HepG2 (cell line): Measurements from ENCODE around the gene RTCA. TPM values are rescaled to one million over a fixed set of nuclear protein-coding genes. Genes with fewer than 3 reads are reported as not detected.

Experiments
- ATAC-seq: fragments of 200-7000 bp; cut with Tn5 transposase; 3 replicates; pipeline ENCODE4 v1.9.1; 2020; ENCODE audit warnings: mild to moderate bottlenecking, moderate library complexity
- BruUV-seq: library from RNA; stranded (reverse); fragments of 400-500 nt; replicated peaks from 2 replicates; lab custom pipeline; 2021; lab: Mats Ljungman, UMichigan
- CTCF ChIA-PET: fragments of 300-600 bp; formaldehyde crosslinking; extraction: SDS; loops from one replicate; lab custom pipeline; 2021; ENCODE audit warnings: low total read pairs, inconsistent platforms, low intra/inter-chr PET ratio; lab: Yijun Ruan, JAX
- POLR2A ChIA-PET: fragments of 350-600 bp; sonication (Branson Sonifier 250); formaldehyde crosslinking; loops from one replicate; lab custom pipeline; 2020; ENCODE audit warnings: antibody characterized with exemption, inconsistent platforms; lab: Yijun Ruan, JAX
- DNase-seq: peaks from one replicate; pipeline ENCODE4 v3.0.0-alpha.2; 2015; ENCODE audit warnings: low spot score
- FAIRE-seq: peaks from 3 replicates; lab custom pipeline; 2011; peaks lifted over from hg19 to GRCh38; lab: Jason Lieb, UNC
- H2AFZ ChIP-seq: one replicate; pipeline ENCODE4 v1.6.1; 2011; ENCODE audit warnings: low read length, inconsistent platforms
- H3K27ac ChIP-seq: fragments of 300-600 bp; 3 replicates; pipeline ENCODE4 v1.8.0; 2011; ENCODE audit warnings: mixed run types, mild to moderate bottlenecking, mixed read lengths, low read length, inconsistent platforms; ENCODE audit not compliant: insufficient read depth; ENCODE audit errors: extremely low read length
- H3K27me3 ChIP-seq, 2 experiments: fragments of 200-600 bp in 1 of 2; 2 replicates in 1 of 2; 3 replicates in 1 of 2; pipeline versions ENCODE4 v1.6.0 to v1.8.0; 2011; ENCODE audit warnings: low read length in 2 of 2, mild to moderate bottlenecking in 2 of 2, moderate library complexity in 2 of 2, inconsistent platforms in 1 of 2; ENCODE audit not compliant: insufficient read depth in 2 of 2, control insufficient read depth in 1 of 2
- H3K36me3 ChIP-seq, 2 experiments: fragments of 200-600 bp in 1 of 2; replicated peaks in 1 of 2; 2 replicates in 1 of 2; 3 replicates in 1 of 2; pipeline versions ENCODE4 v1.5.1 to v1.8.0; 2011; ENCODE audit warnings: low read length in 2 of 2, inconsistent platforms in 1 of 2; ENCODE audit not compliant: insufficient read depth in 2 of 2, control insufficient read depth in 1 of 2
- H3K4me1 ChIP-seq: 2 replicates; pipeline ENCODE4 v1.5.1; 2012; ENCODE audit warnings: low read length, inconsistent platforms; ENCODE audit not compliant: insufficient read depth
- H3K4me2 ChIP-seq: 2 replicates; pipeline ENCODE4 v1.6.0; 2011; ENCODE audit warnings: low read depth, low read length, inconsistent platforms
- H3K4me3 ChIP-seq, 3 experiments: fragments of 200-600 bp in 1 of 3; sonication (generic), shearing (Covaris generic) in 1 of 3; replicated peaks in 1 of 3; 2 replicates each; pipeline ENCODE4 v1.5.1; 2011 to 2016; ENCODE audit warnings: low read length in 3 of 3, inconsistent platforms in 2 of 3, low read depth in 2 of 3, mild to moderate bottlenecking in 2 of 3, control low read depth in 1 of 3, mixed read lengths in 1 of 3; ENCODE audit not compliant: insufficient read depth in 1 of 3
- H3K79me2 ChIP-seq: one replicate; pipeline ENCODE4 v1.6.1; 2011; ENCODE audit warnings: low read length, inconsistent platforms; ENCODE audit not compliant: insufficient read depth
- H3K9ac ChIP-seq: 2 replicates; pipeline ENCODE4 v1.6.0; 2011; ENCODE audit warnings: mild to moderate bottlenecking, low read depth, low read length, inconsistent platforms; ENCODE audit not compliant: insufficient read depth
- H3K9me3 ChIP-seq: 2 replicates; pipeline ENCODE4 v1.5.1; 2012; ENCODE audit warnings: mild to moderate bottlenecking, low read length
- H4K20me1 ChIP-seq: 2 replicates; pipeline ENCODE4 v1.6.0; 2011; ENCODE audit warnings: inconsistent platforms, mild to moderate bottlenecking, low read length, moderate library complexity; ENCODE audit not compliant: insufficient read depth
- HMGXB3 ChIP-seq: sonication (generic); formaldehyde crosslinking; IDR thresholded peaks from 2 replicates; pipeline ENCODE4 v1.4.0; 2020; ENCODE audit warnings: missing genetic modification reagents, borderline replicate concordance
- JDP2 ChIP-seq: sonication (generic); formaldehyde crosslinking; IDR thresholded peaks from 2 replicates; pipeline ENCODE4 v1.8.1; 2022; ENCODE audit warnings: missing genetic modification reagents, borderline replicate concordance
- SNAPC5 ChIP-seq: sonication (generic); formaldehyde crosslinking; IDR thresholded peaks from 2 replicates; pipeline ENCODE4 v1.8.1; 2023; ENCODE audit warnings: mild to moderate bottlenecking, missing genetic modification reagents, borderline replicate concordance
- ZNF501 ChIP-seq: sonication (generic); formaldehyde crosslinking; IDR thresholded peaks from 2 replicates; pipeline ENCODE4 v1.5.1; 2020; ENCODE audit warnings: mild to moderate bottlenecking, moderate library complexity, missing genetic modification reagents
- ZSCAN30 ChIP-seq: sonication (generic); formaldehyde crosslinking; IDR thresholded peaks from 2 replicates; pipeline ENCODE4 v1.5.0; 2020; ENCODE audit warnings: mild to moderate bottlenecking, missing genetic modification reagents
- ZSCAN9 ChIP-seq: IDR thresholded peaks from 2 replicates; pipeline ENCODE4 v1.6.1; 2016; ENCODE audit warnings: borderline replicate concordance
- WGBS: methylation state at CpG from one replicate; pipeline ENCODE4 v1.1.6; 2017; ENCODE audit warnings: low lambda C conversion rate; 5-methylcytosine and 5-hydroxymethylcytosine counted together
- in situ Hi-C: cut with HindIII; loops from 2 replicates; pipeline ENCODE4 v1.10.0; 2017; ENCODE audit warnings: low pct_unique_long_range_greater_than_20kb; ENCODE audit not compliant: extremely low pct_ligation_motif_present
- intact Hi-C: fragments of 100-400 bp; cut with micrococcal nuclease; formaldehyde crosslinking; loops from one replicate; pipeline ENCODE4 v1.10.0; 2022; ENCODE audit not compliant: unreplicated experiment
- polyA plus RNA-seq, 8 experiments: library from polyadenylated mRNA; depleted of rRNA in 3 of 8; stranded (reverse) in 7 of 8; unstranded in 1 of 8; fragments of >200 nt; fragmentation: Illumina TruSeq in 4 of 8; extraction: Trizol in 4 of 8; gene quantifications; 2 replicates each; pipeline versions ENCODE4 v1.2.1 to v1.2.3, GENCODE V29; 2011 to 2016; ENCODE audit warnings: low read depth in 4 of 8, missing spikeins in 1 of 8, mixed read lengths in 1 of 8; ENCODE audit not compliant: insufficient read depth in 1 of 8
- total RNA-seq, 5 experiments: library from RNA; depleted of rRNA; stranded (reverse); fragments of >200 nt; fragmentation: Illumina TruSeq; extraction: Trizol; gene quantifications; 2 replicates each; pipeline ENCODE4 v1.2.3, GENCODE V29; 2016; ENCODE audit warnings: low read depth in 1 of 5
- TF ChIP-seq, protein P1 (sequence below): sonication (generic); formaldehyde crosslinking; IDR thresholded peaks from 2 replicates; pipeline ENCODE4 v1.4.0; 2020; ENCODE audit warnings: mild to moderate bottlenecking, missing genetic modification reagents

RTCA gene
- total and polyA plus RNA-seq, 2 of the 13 experiments (the other 11 are each of a cell fraction or from before 2014, with no cell fraction given) = 22.7 to 31.0 TPM

DNA sequence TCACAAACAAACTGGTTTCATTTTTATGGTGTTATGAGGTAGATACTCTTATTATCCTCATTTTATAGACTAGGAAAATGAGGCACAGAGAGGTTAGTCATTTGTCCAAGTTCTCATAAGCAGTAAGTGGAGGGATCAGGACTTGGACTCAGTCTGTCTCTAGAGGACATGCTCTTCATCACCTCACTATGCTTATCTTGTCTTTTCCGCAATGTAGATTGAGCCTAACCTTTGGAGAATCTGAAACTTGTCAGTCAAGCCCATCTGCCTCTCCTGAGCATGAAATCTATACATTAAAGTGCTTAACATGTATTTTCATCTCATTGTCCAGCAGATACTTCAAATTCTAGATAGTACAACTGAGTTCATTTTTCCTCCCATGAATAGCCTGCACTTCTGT, 74.5 kb downstream of the RTCA start:
- no peak for ATAC-seq
- Histone ChIP-seq H4K20me1 (no peaks in the 10 kb centered on the region), H3K27ac (no peak overlapping the region), H3K9ac (no peak overlapping the region), H3K4me1 (peaks cover 20% of the 10 kb centered on the region), H3K4me2 (no peak overlapping the region), H3K79me2 (no peaks in the 10 kb centered on the region), H3K27me3 (no peaks in the 10 kb centered on the region), H2AFZ (no peak overlapping the region), H3K36me3 (no peaks in the 10 kb centered on the region), H3K4me3 (no peak overlapping the region), H3K9me3 (no peaks in the 10 kb centered on the region)
- CTCF ChIA-PET = no interaction called here
- DNase-seq = no peak
- WGBS = 90% methylated on average over 1 of the region's 1 CpG
- intact Hi-C loops = no loop called here
- in situ Hi-C loops = no loop called here
- FAIRE-seq = no peak
- POLR2A ChIA-PET = no interaction called here
- BruUV-seq = no TSS peak
- TF ChIP-seq ZSCAN9 (CRISPR knock-in tag) (no peak), ZSCAN30 (no peak), ZNF501 (CRISPR knock-in tag) (no peak), JDP2 (CRISPR knock-in tag) (no peak), SNAPC5 (CRISPR knock-in tag) (no peak), HMGXB3 (CRISPR knock-in tag) (no peak)
- TF ChIP-seq, protein P1, sequence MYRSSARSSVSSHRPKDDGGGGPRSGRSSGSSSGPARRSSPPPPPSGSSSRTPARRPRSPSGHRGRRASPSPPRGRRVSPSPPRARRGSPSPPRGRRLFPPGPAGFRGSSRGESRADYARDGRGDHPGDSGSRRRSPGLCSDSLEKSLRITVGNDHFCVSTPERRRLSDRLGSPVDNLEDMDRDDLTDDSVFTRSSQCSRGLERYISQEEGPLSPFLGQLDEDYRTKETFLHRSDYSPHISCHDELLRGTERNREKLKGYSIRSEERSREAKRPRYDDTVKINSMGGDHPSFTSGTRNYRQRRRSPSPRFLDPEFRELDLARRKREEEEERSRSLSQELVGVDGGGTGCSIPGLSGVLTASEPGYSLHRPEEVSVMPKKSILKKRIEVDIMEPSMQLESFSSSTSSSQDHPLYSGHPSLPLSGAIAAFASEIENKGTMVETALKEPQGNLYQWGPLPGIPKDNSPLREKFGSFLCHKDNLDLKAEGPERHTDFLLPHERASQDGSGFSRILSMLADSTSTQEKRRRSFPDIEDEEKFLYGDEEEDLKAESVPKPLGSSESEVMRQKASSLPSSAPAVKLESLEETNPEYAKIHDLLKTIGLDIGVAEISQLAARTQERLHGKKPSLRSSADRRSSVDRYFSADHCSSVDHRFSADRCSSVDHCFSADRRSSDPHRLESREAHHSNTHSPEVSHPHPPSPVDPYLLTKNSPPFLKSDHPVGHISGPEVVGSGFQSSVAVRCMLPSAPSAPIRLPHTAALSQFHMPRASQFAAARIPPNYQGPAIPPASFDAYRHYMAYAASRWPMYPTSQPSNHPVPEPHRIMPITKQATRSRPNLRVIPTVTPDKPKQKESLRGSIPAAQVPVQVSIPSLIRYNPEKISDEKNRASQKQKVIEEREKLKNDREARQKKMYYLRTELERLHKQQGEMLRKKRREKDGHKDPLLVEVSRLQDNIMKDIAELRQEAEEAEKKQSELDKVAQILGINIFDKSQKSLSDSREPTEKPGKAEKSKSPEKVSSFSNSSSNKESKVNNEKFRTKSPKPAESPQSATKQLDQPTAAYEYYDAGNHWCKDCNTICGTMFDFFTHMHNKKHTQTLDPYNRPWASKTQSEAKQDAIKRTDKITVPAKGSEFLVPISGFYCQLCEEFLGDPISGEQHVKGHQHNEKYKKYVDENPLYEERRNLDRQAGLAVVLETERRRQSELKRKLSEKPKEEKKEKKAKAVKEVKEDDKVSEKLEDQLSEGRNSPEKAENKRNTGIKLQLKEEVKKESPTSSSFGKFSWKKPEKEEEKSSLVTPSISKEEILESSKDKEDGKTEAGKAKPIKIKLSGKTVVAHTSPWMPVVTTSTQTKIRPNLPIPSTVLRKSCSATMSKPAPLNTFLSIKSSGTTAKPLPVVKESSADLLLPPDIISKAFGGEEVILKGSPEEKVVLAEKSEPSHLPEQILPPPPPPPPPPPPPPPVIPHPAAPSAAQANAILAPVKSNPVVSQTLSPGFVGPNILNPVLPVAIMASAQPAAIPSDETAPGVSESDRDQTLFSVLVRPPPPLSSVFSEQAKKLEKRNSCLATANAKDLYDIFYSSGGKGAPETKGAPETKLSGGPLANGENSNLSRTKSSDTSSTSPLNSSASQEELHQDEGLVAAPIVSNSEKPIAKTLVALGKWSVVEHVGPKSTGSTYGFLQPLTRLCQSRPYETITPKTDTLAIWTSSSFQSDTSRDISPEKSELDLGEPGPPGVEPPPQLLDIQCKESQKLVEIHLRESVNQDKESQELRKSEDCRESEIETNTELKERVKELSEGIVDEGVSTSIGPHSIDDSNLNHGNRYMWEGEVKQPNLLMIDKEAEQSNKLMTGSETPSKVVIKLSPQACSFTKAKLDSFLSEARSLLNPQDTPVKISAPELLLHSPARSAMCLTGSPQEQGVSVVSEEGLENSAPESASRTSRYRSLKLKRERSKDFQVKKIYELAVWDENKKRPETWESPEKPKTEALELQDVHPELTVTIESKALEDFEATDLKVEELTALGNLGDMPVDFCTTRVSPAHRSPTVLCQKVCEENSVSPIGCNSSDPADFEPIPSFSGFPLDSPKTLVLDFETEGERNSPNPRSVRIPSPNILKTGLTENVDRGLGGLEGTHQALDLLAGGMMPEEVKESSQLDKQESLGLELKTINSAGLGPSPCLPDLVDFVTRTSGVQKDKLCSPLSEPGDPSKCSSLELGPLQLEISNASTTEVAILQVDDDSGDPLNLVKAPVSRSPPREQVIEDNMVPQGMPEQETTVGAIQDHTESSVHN (CRISPR knock-in tag) = no peak
